GM12892 (cell line): Measurements from ENCODE around the gene CPNE2.
A peak's percentile ranks its signal among the peaks of the same experiment; 100 is the strongest.
"Not testable (repeated sequence)": the region's sequence is repeated elsewhere in the genome, so short reads cannot be mapped to it uniquely, and the experiment has no call there.

Source experiments
- DNase-seq: peaks from one replicate; pipeline ENCODE4 v3.0.0; 2011; ENCODE audit not compliant: insufficient read length
- FAIRE-seq: peaks from 2 replicates; lab custom pipeline; 2011; peaks lifted over from hg19 to GRCh38; lab: Jason Lieb, UNC
- POLR2A ChIP-seq: IDR thresholded peaks from 2 replicates; pipeline ENCODE4 v1.6.1; 2011; ENCODE audit warnings: low read depth, low read length, control low read depth
- POLR2AphosphoS5 ChIP-seq: IDR thresholded peaks from 2 replicates; pipeline ENCODE4 v1.6.1; 2011; ENCODE audit warnings: low read depth, low read length, control low read depth
- TAF1 ChIP-seq: IDR thresholded peaks from 2 replicates; pipeline ENCODE4 v1.6.1; 2011; ENCODE audit warnings: low read depth, mild to moderate bottlenecking, control low read depth, low read length, borderline replicate concordance

CPNE2 gene

GRCh38 chr16:57188711-57189002, 96.3 kb downstream of the CPNE2 start:
- no peak for TF ChIP-seq POLR2AphosphoS5
- no peak for TF ChIP-seq TAF1
- TF ChIP-seq POLR2A, result no peak
- DNase-seq, result no peak
- FAIRE-seq, result no peak

- FAIRE-seq, DNase-seq: not testable (repeated sequence)
These were observed 97.1 kb downstream of the CPNE2 start for GRCh38 chr16:57189527-57189926.

- DNase-seq (no peak), FAIRE-seq (no peak)
- TF ChIP-seq TAF1 (no peak), POLR2A (no peak), POLR2AphosphoS5 (no peak)
These were observed 97.8 kb downstream of the CPNE2 start for GRCh38 chr16:57190136-57190535.

- TF ChIP-seq POLR2A (no peak), TAF1 (no peak), POLR2AphosphoS5 (no peak)
- DNase-seq, result no peak
- FAIRE-seq, result no peak
These were observed 98.7 kb downstream of the CPNE2 start for GRCh38 chr16:57191056-57191571.

GRCh38 chr16:57192146-57192545, 99.8 kb downstream of the CPNE2 start:
- no peak for TF ChIP-seq TAF1
- no peak for TF ChIP-seq POLR2AphosphoS5
- no peak for TF ChIP-seq POLR2A
- FAIRE-seq (no peak), DNase-seq (no peak)

GRCh38 chr16:57192720-57193486, 100.5 kb downstream of the CPNE2 start:
- TF ChIP-seq POLR2AphosphoS5 (no peak), TAF1 (no peak), POLR2A (no peak)
- FAIRE-seq (peak; percentile 62), DNase-seq (no peak)

- peak; percentile 78 for FAIRE-seq
These were observed 102.1 kb downstream of the CPNE2 start for GRCh38 chr16:57194512-57194911.

GRCh38 chr16:57196286-57196685, 103.9 kb downstream of the CPNE2 start:
- FAIRE-seq, result no peak
- DNase-seq, result no peak
- TF ChIP-seq TAF1 (no peak), POLR2AphosphoS5 (no peak), POLR2A (no peak)

More at GRCh38 chr16:57194512-57194911, 102.1 kb downstream of the CPNE2 start:
- DNase-seq, result no peak
- TF ChIP-seq TAF1, result no peak
- TF ChIP-seq POLR2AphosphoS5, result no peak
- no peak for TF ChIP-seq POLR2A

GRCh38 chr16:57196753-57197152, 104.4 kb downstream of the CPNE2 start:
- FAIRE-seq (peak; percentile 24), DNase-seq (no peak)
- TF ChIP-seq POLR2AphosphoS5 (no peak), TAF1 (no peak), POLR2A (no peak)
